ENCODE results near the gene C19orf12.

DNA sequence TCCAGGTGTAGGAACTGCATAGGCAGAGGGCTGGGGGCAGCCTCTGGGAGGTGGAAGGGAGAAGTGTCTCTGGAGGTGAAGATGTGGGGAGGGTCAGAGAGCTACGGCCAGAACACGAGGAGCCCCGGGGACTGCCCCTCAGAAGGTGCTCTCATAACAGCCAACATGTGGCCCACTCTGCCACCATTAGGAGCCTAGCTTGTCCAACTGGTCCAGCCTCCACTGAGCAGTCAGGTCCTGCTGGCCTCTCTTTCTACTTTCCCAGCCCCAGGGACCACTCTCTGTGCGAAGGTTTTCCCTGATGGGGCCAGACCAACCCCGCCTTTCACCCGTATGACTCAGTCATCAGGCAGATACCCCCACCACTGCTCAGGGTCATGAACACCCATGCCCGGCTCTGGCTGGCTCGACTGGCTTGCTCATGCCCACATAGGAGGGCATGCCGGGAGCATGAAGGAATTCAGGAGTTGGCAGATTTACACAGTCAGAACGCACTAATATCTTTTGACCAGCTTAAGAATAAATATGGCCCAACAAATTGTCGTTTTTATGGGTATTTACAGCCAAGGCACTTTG lies 37.5 kb upstream of the C19orf12 start:
- no peak for TF ChIP-seq CTCF (IDR thresholded peaks at IDR 0.05; ENCODE audit: low read length)
- TF ChIP-seq EZH2phosphoT487 (IDR thresholded peaks at IDR 0.05; ENCODE audit: low read length): no peak
- no peak for TF ChIP-seq EZH2 (optimal IDR thresholded peaks at IDR 0.05; ENCODE audit: low read depth, low read length)
